ENCODE results near the gene ENTPD8. TPM values are rescaled to one million over a fixed set of nuclear protein-coding genes. Genes with fewer than 3 reads are reported as not detected.

ENTPD8 gene
- total RNA-seq, 1 donor from 2014 or later = 0.21 TPM

DNA sequence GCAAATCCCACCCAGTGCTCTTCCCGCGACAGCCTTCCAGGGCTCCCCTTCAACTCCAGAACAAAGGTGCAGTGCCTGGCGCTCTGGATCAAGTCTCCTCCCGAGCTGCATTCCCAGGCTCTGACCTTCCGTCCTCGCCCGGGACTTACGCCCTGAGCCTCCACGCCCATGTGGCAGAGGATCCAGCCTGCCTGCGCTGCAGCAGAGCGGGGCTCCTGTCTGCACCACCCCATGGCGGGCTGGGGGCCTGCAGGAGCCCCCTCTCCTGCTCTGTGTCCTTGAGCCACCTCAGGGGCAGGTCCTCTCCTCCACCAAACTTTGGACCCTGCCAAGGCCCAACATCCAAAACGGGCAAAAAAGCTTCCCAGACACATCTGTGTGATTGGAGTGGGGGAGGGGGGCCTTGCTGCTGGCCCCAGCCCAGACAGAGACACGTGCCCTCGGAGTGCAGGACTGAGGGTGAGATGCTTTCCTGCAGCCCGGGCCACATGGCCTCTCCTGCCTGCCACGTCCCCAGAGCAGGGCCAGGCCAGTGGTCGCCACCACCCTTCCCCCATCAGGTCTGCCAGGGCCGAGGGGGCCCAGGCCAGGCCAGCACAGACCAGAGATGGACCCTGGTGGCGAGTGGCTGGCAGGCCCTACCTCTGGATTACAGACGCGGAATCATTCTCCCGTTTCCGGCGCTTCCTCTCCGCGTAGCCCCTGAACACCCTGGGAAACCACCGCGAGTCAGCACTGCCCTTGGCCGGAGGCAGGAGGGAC, 13.6 kb upstream of the ENTPD8 start:
- Mint-ChIP-seq H3K4me3 (ENCODE audit: unreplicated experiment) (peak overlapping the region; percentile 31), H3K27me3 (ENCODE audit: unreplicated experiment) (peaks cover 3% of the 10 kb centered on the region), H3K4me1 (ENCODE audit: unreplicated experiment) (no peaks in the 10 kb centered on the region), H3K9me3 (ENCODE audit: unreplicated experiment) (no peaks in the 10 kb centered on the region), H3K36me3 (ENCODE audit: low read depth, unreplicated experiment) (no peaks in the 10 kb centered on the region), H3K27ac (ENCODE audit: unreplicated experiment) (no peak overlapping the region)
- TF ChIP-seq, protein P1, sequence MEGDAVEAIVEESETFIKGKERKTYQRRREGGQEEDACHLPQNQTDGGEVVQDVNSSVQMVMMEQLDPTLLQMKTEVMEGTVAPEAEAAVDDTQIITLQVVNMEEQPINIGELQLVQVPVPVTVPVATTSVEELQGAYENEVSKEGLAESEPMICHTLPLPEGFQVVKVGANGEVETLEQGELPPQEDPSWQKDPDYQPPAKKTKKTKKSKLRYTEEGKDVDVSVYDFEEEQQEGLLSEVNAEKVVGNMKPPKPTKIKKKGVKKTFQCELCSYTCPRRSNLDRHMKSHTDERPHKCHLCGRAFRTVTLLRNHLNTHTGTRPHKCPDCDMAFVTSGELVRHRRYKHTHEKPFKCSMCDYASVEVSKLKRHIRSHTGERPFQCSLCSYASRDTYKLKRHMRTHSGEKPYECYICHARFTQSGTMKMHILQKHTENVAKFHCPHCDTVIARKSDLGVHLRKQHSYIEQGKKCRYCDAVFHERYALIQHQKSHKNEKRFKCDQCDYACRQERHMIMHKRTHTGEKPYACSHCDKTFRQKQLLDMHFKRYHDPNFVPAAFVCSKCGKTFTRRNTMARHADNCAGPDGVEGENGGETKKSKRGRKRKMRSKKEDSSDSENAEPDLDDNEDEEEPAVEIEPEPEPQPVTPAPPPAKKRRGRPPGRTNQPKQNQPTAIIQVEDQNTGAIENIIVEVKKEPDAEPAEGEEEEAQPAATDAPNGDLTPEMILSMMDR (IDR thresholded peaks at IDR 0.05; ENCODE audit: unreplicated experiment) = no peak
- peak; percentile 27 for DNase-seq (ENCODE audit: low spot score)

DNA sequence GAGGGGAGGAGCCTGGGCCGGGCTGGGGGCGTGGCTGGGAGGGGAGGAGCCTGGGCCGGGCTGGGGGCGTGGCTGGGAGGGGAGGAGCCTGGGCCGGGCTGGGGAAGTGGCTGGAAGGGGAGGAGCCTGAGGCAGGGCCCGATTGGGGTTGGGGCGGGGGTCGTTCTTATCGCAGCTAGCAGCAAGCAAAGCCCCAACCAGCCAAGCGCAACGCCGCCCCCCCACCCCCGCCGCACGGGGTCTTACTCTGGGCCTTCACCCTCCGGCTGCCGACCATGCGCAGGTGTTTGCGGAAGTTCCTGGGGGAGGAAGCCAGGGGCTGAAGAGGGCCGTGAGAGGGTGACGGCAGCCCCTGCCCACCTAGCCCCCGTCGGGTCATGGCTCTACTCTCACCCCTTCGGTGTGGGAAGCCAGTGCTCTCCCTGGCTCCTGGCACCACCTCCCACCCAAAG, 13.0 kb upstream of the ENTPD8 start:
- H3K4me1 Mint-ChIP-seq (ENCODE audit: unreplicated experiment) = no peaks in the 10 kb centered on the region
- DNase-seq (ENCODE audit: low spot score) = peak; percentile 71
- H3K9me3 Mint-ChIP-seq (ENCODE audit: unreplicated experiment) = no peaks in the 10 kb centered on the region
- H3K36me3 Mint-ChIP-seq (ENCODE audit: low read depth, unreplicated experiment) = no peaks in the 10 kb centered on the region
- H3K27me3 Mint-ChIP-seq (ENCODE audit: unreplicated experiment) = peaks cover 3% of the 10 kb centered on the region
- H3K4me3 Mint-ChIP-seq (ENCODE audit: unreplicated experiment) = peak overlapping the region; percentile 31
- H3K27ac Mint-ChIP-seq (ENCODE audit: unreplicated experiment) = no peak overlapping the region
- TF ChIP-seq, protein P1 (IDR thresholded peaks at IDR 0.05; ENCODE audit: unreplicated experiment) = no peak

DNA sequence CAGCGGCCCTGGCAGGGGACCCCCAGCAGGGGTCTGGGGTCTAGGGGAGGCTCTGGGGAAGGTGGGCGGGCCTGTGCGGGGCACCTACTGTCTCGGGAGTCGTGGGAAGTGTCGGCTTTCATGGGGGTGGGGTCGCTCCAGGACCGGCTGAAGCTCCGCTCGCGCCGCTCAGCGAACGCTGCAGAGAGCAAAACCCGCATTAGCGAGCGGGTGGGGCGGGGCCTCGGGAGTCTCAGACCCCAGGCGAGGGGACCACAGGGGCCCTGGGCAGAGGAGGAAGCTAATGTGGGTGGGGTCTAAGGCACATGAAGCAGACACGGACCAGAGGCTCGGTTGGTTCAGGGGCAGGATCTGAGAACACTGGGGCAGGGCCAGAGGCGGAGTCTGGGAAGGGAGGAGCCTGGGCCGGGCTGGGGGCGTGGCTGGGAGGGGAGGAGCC, 12.5 kb upstream of the ENTPD8 start:
- no peak overlapping the region for H3K27ac Mint-ChIP-seq (ENCODE audit: unreplicated experiment)
- peak overlapping the region; percentile 67 for H3K4me3 Mint-ChIP-seq (ENCODE audit: unreplicated experiment)

DNA sequence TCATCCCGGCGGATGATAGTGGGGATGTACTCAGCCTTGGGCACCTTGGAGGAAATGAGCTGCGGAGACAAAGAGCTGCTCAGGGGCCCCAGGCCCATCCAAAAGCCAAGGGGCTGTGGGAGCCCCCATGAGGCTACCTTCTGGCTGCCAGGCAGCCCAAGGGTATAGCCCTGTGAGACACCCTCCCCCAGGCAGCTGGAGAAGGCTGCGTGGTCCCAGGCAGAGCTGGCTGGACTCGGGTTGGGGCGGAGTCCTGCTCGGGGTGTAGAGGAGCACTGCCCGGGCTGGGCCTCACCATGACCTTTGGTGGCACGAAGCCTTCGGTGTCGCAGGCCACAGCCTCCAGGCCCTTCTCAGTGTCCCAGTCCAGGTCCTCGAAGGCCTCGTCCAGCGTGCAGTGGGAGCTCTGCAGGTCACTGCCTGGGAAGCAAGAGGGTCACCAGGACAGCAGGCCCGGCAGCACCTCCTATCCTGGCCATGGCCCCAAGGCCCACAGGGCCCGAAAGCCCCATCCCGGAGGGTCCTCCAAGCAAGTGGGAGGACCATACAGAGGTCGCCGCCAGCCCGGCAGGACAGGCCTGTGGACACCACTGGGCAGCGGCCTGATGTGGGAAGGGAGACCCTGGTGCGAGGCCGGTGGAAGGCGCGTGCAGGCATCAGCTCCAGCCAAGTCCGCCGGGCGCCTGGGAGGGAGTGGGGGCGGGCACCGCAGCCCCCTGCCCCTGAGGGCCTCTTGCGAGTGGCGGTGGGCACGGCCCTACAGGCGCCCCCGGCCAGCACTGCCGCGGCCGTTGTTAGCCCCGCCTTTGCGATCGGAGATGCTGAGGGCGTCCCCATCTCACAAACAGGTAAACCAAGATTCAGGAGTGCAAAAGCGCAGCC, 11.8 kb upstream of the ENTPD8 start:
- Mint-ChIP-seq H3K4me1 (ENCODE audit: unreplicated experiment) (no peaks in the 10 kb centered on the region), H3K9me3 (ENCODE audit: unreplicated experiment) (no peaks in the 10 kb centered on the region), H3K36me3 (ENCODE audit: low read depth, unreplicated experiment) (no peaks in the 10 kb centered on the region), H3K4me3 (ENCODE audit: unreplicated experiment) (no peak overlapping the region), H3K27me3 (ENCODE audit: unreplicated experiment) (peaks cover 3% of the 10 kb centered on the region), H3K27ac (ENCODE audit: unreplicated experiment) (no peak overlapping the region)
- TF ChIP-seq, protein P1 (IDR thresholded peaks at IDR 0.05; ENCODE audit: unreplicated experiment) = no peak
- DNase-seq (ENCODE audit: low spot score) = peak; percentile 15

More for the DNA sequence above, 12.5 kb upstream of the ENTPD8 start:
- DNase-seq (ENCODE audit: low spot score) = peak; percentile 78
- Mint-ChIP-seq H3K4me1 (ENCODE audit: unreplicated experiment) (no peaks in the 10 kb centered on the region), H3K9me3 (ENCODE audit: unreplicated experiment) (no peaks in the 10 kb centered on the region), H3K36me3 (ENCODE audit: low read depth, unreplicated experiment) (no peaks in the 10 kb centered on the region), H3K27me3 (ENCODE audit: unreplicated experiment) (peaks cover 3% of the 10 kb centered on the region)
- TF ChIP-seq, protein P1 (IDR thresholded peaks at IDR 0.05; ENCODE audit: unreplicated experiment) = no peak
